ENCODE measurements around the gene PAPPA.

PAPPA gene

DNA sequence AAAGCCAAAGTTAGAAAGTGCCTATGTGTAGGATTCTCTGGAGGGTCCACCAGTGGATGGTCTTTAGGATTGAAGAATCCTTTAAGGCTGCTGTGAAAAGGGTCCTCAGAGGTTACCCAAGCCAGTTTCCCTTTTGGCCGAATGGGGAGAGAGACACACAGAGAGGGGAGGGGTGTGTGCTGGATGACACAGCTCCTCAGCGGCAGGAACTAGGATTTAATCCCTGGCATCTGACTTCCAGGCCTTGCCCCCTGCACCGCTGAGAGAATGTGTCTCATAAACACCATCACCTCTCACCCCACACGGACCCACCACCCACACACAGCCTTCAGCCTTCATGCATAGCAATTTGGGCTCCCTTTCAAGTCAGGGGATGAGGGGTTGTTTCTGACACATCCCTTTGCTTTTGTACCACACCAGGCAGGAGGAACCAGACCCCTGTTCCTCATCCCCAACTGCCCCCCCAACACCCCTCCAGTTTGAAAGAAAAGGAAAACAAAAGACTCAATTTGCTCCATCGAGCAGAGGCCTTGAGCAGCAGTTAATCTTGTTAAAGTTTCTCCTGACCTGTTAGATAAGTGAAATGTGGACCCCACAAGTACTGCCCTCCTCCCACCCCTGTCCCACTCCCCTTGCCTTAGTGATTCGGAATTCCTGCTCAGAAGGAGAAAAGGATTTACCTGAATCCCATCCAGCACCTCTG is 4.0 kb downstream of the PAPPA start:
- Histone ChIP-seq H3K4me3 (ENCODE audit: low read length, poor library complexity, severe bottlenecking) (no peak overlapping the region), H2AFZ (ENCODE audit: low read length) (no peak overlapping the region), H3K9me2 (replicated peaks; ENCODE audit: low read depth, low read length) (no peaks in the 10 kb centered on the region), H3K4me2 (ENCODE audit: low read depth, low read length, poor library complexity, severe bottlenecking) (no peak overlapping the region), H3K4me1 (ENCODE audit: insufficient read depth, low read length, poor library complexity, severe bottlenecking) (no peaks in the 10 kb centered on the region), H3K36me3 (ENCODE audit: insufficient read depth, low read length) (no peaks in the 10 kb centered on the region), H3K27me3 (ENCODE audit: insufficient read depth, low read length, poor library complexity, severe bottlenecking) (no peaks in the 10 kb centered on the region), H3K79me2 (ENCODE audit: insufficient read depth, low read length) (no peaks in the 10 kb centered on the region), H3F3A (ENCODE audit: low read depth) (no peaks in the 10 kb centered on the region), H4K20me1 (ENCODE audit: insufficient read depth, low read length, poor library complexity, severe bottlenecking) (no peaks in the 10 kb centered on the region), H3K9me3 (ENCODE audit: insufficient read depth, low read depth, low read length) (no peaks in the 10 kb centered on the region), H3K9ac (ENCODE audit: low read depth, low read length, poor library complexity, severe bottlenecking) (no peak overlapping the region)
- no peak for TF ChIP-seq EZH2phosphoT487 (IDR thresholded peaks at IDR 0.05; ENCODE audit: borderline replicate concordance)
- TF ChIP-seq, protein P1, sequence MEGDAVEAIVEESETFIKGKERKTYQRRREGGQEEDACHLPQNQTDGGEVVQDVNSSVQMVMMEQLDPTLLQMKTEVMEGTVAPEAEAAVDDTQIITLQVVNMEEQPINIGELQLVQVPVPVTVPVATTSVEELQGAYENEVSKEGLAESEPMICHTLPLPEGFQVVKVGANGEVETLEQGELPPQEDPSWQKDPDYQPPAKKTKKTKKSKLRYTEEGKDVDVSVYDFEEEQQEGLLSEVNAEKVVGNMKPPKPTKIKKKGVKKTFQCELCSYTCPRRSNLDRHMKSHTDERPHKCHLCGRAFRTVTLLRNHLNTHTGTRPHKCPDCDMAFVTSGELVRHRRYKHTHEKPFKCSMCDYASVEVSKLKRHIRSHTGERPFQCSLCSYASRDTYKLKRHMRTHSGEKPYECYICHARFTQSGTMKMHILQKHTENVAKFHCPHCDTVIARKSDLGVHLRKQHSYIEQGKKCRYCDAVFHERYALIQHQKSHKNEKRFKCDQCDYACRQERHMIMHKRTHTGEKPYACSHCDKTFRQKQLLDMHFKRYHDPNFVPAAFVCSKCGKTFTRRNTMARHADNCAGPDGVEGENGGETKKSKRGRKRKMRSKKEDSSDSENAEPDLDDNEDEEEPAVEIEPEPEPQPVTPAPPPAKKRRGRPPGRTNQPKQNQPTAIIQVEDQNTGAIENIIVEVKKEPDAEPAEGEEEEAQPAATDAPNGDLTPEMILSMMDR (conservative IDR thresholded peaks at IDR 0.05; ENCODE audit: low read length), result no peak

DNA sequence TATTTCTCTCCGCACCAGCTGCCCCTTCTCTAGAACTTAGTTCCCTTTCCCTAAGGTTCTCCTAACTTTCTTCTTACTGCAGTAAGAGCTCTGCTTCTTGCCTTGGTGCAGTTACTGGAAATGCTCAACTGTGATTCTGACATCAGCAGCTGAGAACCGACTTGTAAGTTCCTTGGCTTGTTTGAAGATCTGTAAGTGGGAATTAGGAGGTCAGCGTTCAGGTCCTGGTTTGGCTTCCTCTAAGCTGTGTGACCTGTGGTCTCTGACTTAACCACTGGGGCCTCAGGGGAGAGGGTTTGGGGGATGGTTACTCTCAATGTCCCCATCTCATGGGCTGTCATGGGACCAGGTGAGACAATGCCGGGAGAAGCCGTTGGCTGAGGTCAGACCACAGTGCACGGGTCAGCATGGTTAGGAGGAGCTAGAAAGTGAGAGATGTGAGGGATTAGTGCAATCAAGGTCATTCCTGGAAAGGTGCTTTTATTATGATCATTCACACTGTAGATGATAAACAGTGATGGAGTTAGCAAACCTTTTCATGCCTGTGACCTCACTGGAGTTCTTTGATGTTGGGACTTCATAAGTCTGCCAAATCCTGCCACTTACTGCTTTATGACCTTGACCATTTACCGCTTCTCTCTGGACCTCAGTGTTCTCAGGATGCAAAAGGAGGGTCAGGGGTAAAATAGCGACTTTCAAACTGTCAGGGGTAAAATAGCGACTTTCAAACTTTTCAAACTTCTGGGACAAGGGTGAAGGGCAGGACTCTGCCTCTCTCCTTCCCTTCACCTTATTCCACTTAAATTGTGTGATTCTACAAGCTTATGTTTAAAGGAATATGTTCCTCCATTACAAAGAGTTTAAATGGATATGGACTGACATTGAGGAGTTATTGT is 7.3 kb downstream of the PAPPA start:
- Histone ChIP-seq H3K9ac (ENCODE audit: low read depth, low read length, poor library complexity, severe bottlenecking) (no peak overlapping the region), H2AFZ (ENCODE audit: low read length) (no peak overlapping the region), H3K4me2 (ENCODE audit: low read depth, low read length, poor library complexity, severe bottlenecking) (no peak overlapping the region), H3K9me2 (replicated peaks; ENCODE audit: low read depth, low read length) (no peaks in the 10 kb centered on the region), H4K20me1 (ENCODE audit: insufficient read depth, low read length, poor library complexity, severe bottlenecking) (no peaks in the 10 kb centered on the region), H3K4me1 (ENCODE audit: insufficient read depth, low read length, poor library complexity, severe bottlenecking) (no peaks in the 10 kb centered on the region), H3K79me2 (ENCODE audit: insufficient read depth, low read length) (no peaks in the 10 kb centered on the region), H3K27me3 (ENCODE audit: insufficient read depth, low read length, poor library complexity, severe bottlenecking) (no peaks in the 10 kb centered on the region), H3K36me3 (ENCODE audit: insufficient read depth, low read length) (no peaks in the 10 kb centered on the region), H3K4me3 (ENCODE audit: low read length, poor library complexity, severe bottlenecking) (no peak overlapping the region), H3K9me3 (ENCODE audit: insufficient read depth, low read depth, low read length) (no peaks in the 10 kb centered on the region), H3F3A (ENCODE audit: low read depth) (no peaks in the 10 kb centered on the region)
- TF ChIP-seq, protein P1 (conservative IDR thresholded peaks at IDR 0.05; ENCODE audit: low read length), result no peak
- TF ChIP-seq EZH2phosphoT487 (IDR thresholded peaks at IDR 0.05; ENCODE audit: borderline replicate concordance), result no peak

DNA sequence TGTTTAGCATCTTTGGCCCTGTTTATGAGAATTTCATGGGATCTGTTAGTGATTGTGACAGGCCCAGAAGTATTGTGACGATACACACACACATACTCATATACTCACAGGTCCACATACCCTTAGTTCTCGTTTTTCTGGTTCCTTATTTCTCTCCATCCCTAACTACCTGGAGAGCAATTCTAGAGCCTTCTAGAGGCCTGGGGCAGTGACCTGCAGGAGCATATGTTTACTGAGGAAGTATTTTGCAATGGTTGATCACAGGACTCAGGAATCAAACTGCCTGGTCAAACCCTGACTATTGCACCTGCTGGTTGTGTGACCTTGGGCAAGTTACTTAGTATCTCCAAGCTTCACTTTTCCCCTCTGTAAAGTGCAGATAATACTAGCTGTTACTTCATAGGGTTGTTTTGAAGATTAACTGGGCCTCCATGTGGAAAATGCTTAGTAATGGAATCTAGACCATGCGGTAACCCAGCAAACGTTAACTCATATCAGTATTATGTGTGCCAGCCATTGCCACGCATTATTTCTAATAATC is 8.7 kb downstream of the PAPPA start:
- Histone ChIP-seq H3K9me3 (ENCODE audit: insufficient read depth, low read depth, low read length) (no peaks in the 10 kb centered on the region), H3K9me2 (replicated peaks; ENCODE audit: low read depth, low read length) (no peaks in the 10 kb centered on the region), H3K36me3 (ENCODE audit: insufficient read depth, low read length) (no peaks in the 10 kb centered on the region), H3K4me2 (ENCODE audit: low read depth, low read length, poor library complexity, severe bottlenecking) (no peak overlapping the region), H3K27me3 (ENCODE audit: insufficient read depth, low read length, poor library complexity, severe bottlenecking) (no peaks in the 10 kb centered on the region), H3K4me3 (ENCODE audit: low read length, poor library complexity, severe bottlenecking) (no peak overlapping the region), H3K79me2 (ENCODE audit: insufficient read depth, low read length) (no peaks in the 10 kb centered on the region), H2AFZ (ENCODE audit: low read length) (no peak overlapping the region), H3K9ac (ENCODE audit: low read depth, low read length, poor library complexity, severe bottlenecking) (no peak overlapping the region), H3K4me1 (ENCODE audit: insufficient read depth, low read length, poor library complexity, severe bottlenecking) (no peaks in the 10 kb centered on the region), H4K20me1 (ENCODE audit: insufficient read depth, low read length, poor library complexity, severe bottlenecking) (no peaks in the 10 kb centered on the region), H3F3A (ENCODE audit: low read depth) (no peaks in the 10 kb centered on the region)
- no peak for TF ChIP-seq EZH2phosphoT487 (IDR thresholded peaks at IDR 0.05; ENCODE audit: borderline replicate concordance)
- TF ChIP-seq, protein P1 (conservative IDR thresholded peaks at IDR 0.05; ENCODE audit: low read length), result no peak
